Endothelial cell of umbilical vein (primary cell): Measurements from ENCODE around the gene NOXA1. TPM values are rescaled to one million over a fixed set of nuclear protein-coding genes. Genes with fewer than 3 reads are reported as not detected.

Source experiments
- BruUV-seq: library from RNA; stranded (reverse); fragments of 400-500 nt; replicated peaks from 2 replicates; lab custom pipeline; 2021; lab: Mats Ljungman, UMichigan
- CTCF ChIA-PET: fragments of 300-600, 350-600 bp; sonication (Branson Sonifier 250); formaldehyde crosslinking; loops from one replicate; lab custom pipeline; 2021; ENCODE audit warnings: antibody characterized with exemption, inconsistent platforms; lab: Charles Lee
- POLR2A ChIA-PET: fragments of 300-600, 350-600 bp; sonication (Branson Sonifier 250); formaldehyde crosslinking; loops from one replicate; lab custom pipeline; 2021; ENCODE audit warnings: antibody characterized with exemption, inconsistent platforms; lab: Charles Lee
- DNase-seq: peaks from one replicate; pipeline ENCODE4 v3.0.0-alpha.2; 2011; ENCODE audit warnings: low read depth, low spot score
- FAIRE-seq: peaks from 2 replicates; lab custom pipeline; 2011; peaks lifted over from hg19 to GRCh38; lab: Jason Lieb, UNC
- H2AFZ ChIP-seq: 2 replicates; pipeline ENCODE4 v1.6.0; 2012; ENCODE audit warnings: low read depth, low read length, control low read depth, inconsistent platforms
- H3K27ac ChIP-seq: 2 replicates; pipeline ENCODE4 v1.5.1; 2011; ENCODE audit warnings: low read depth, mild to moderate bottlenecking, control low read depth, low read length, moderate library complexity; ENCODE audit not compliant: insufficient read depth
- H3K27me3 ChIP-seq, 2 experiments: 2 replicates each; pipeline versions ENCODE4 v1.6.0 to v1.6.1; 2011; ENCODE audit warnings: low read length in 2 of 2, mixed read lengths in 1 of 2; ENCODE audit not compliant: control insufficient read depth in 2 of 2, insufficient read depth in 2 of 2
- H3K36me3 ChIP-seq, 2 experiments: 2 replicates in 1 of 2; 3 replicates in 1 of 2; pipeline ENCODE4 v1.5.1; 2011; ENCODE audit warnings: low read length in 2 of 2, mild to moderate bottlenecking in 1 of 2, moderate library complexity in 1 of 2; ENCODE audit not compliant: control insufficient read depth in 2 of 2, insufficient read depth in 2 of 2; ENCODE audit errors: extremely low read depth in 1 of 2
- H3K4me1 ChIP-seq: 3 replicates; pipeline ENCODE4 v1.5.1; 2011; ENCODE audit warnings: mild to moderate bottlenecking, low read length; ENCODE audit not compliant: control insufficient read depth, insufficient read depth; ENCODE audit errors: extremely low read depth
- H3K4me2 ChIP-seq: 2 replicates; pipeline ENCODE4 v1.6.1; 2011; ENCODE audit warnings: low read length, control low read depth, mixed read lengths; ENCODE audit not compliant: insufficient read depth
- H3K4me3 ChIP-seq, 3 experiments: fragments of 200-600 bp in 1 of 3; sonication (generic), shearing (Covaris generic) in 1 of 3; replicated peaks in 1 of 3; 2 replicates each; pipeline ENCODE4 v1.5.1; 2011 to 2016; ENCODE audit warnings: control low read depth in 3 of 3, low read length in 3 of 3, mild to moderate bottlenecking in 2 of 3, inconsistent platforms in 1 of 3, low read depth in 1 of 3, moderate library complexity in 1 of 3; ENCODE audit not compliant: insufficient read depth in 1 of 3
- H3K79me2 ChIP-seq: 2 replicates; pipeline ENCODE4 v1.6.0; 2012; ENCODE audit warnings: low read length, inconsistent platforms; ENCODE audit not compliant: control insufficient read depth, insufficient read depth
- H3K9ac ChIP-seq: replicated peaks from 2 replicates; pipeline ENCODE3; 2011; ENCODE audit warnings: low read length, control low read depth; ENCODE audit not compliant: insufficient read depth; ENCODE audit errors: extremely low read depth
- H3K9me1 ChIP-seq: replicated peaks from 3 replicates; pipeline ENCODE4 v1.6.0; 2011; ENCODE audit warnings: mild to moderate bottlenecking, low read length; ENCODE audit not compliant: control insufficient read depth, insufficient read depth; ENCODE audit errors: extremely low read depth
- H3K9me3 ChIP-seq: replicated peaks from 2 replicates; pipeline ENCODE4 v1.5.1; 2012; ENCODE audit warnings: low read length, inconsistent platforms; ENCODE audit not compliant: control insufficient read depth, insufficient read depth
- H4K20me1 ChIP-seq: replicated peaks from 2 replicates; pipeline ENCODE3; 2011; ENCODE audit warnings: mild to moderate bottlenecking, low read length; ENCODE audit not compliant: control insufficient read depth, insufficient read depth; ENCODE audit errors: extremely low read depth
- CTCF ChIP-seq, 2 donors: IDR thresholded peaks; 1 replicate in 1 of 2; 2 replicates in 1 of 2; pipeline ENCODE4 v1.5.1; 2011; ENCODE audit warnings: low read length in 2 of 2, mild to moderate bottlenecking in 2 of 2, moderate library complexity in 2 of 2, control low read depth in 1 of 2, inconsistent platforms in 1 of 2, low read depth in 1 of 2; ENCODE audit not compliant: insufficient read depth in 1 of 2; ENCODE audit errors: extremely low read depth in 1 of 2
- EZH2 ChIP-seq: IDR thresholded peaks from 2 replicates; pipeline ENCODE4 v1.6.1; 2012; ENCODE audit warnings: borderline replicate concordance, low read depth, mild to moderate bottlenecking, moderate library complexity, low read length, inconsistent platforms; ENCODE audit not compliant: severe bottlenecking
- FOS ChIP-seq: IDR thresholded peaks from 2 replicates; pipeline ENCODE4 v1.6.1; 2011; ENCODE audit warnings: mild to moderate bottlenecking, low read length, moderate library complexity, borderline replicate concordance; ENCODE audit not compliant: insufficient read depth
- GATA2 ChIP-seq: IDR thresholded peaks from 2 replicates; pipeline ENCODE4 v1.7.0; 2011; ENCODE audit warnings: low read depth, mild to moderate bottlenecking, moderate library complexity, mixed read lengths, low read length; ENCODE audit not compliant: insufficient read length, insufficient read depth
- JUN ChIP-seq: IDR thresholded peaks from 2 replicates; pipeline ENCODE4 v1.6.1; 2011; ENCODE audit warnings: borderline replicate concordance, low read depth; ENCODE audit not compliant: insufficient read length, insufficient read depth
- MAX ChIP-seq: IDR thresholded peaks from 2 replicates; pipeline ENCODE4 v1.6.1; 2011; ENCODE audit not compliant: insufficient read depth, insufficient read length
- POLR2A ChIP-seq: IDR thresholded peaks from 2 replicates; pipeline ENCODE4 v1.6.1; 2012; ENCODE audit warnings: low read depth, mild to moderate bottlenecking, control low read depth, low read length
- POLR2AphosphoS5 ChIP-seq: IDR thresholded peaks from 2 replicates; pipeline ENCODE4 v1.6.1; 2012; ENCODE audit warnings: low read depth, mild to moderate bottlenecking, control low read depth, low read length, moderate library complexity; ENCODE audit not compliant: insufficient read depth
- dilution Hi-C: fragments of 300-500 bp; cut with MboI; formaldehyde crosslinking; loops from one replicate; pipeline ENCODE4 v1.15.0; 2019; ENCODE audit warnings: low sequenced_read_pairs; ENCODE audit not compliant: extremely low pct_ligation_motif_present
- intact Hi-C: fragments of 100-400 bp; cut with micrococcal nuclease; formaldehyde crosslinking; loops from one replicate; pipeline ENCODE4 v1.10.0; 2022
- polyA plus RNA-seq, 4 experiments: library from polyadenylated mRNA; depleted of rRNA in 3 of 4; stranded (reverse) in 3 of 4; unstranded in 1 of 4; fragments of >200 nt; gene quantifications; 2 replicates each; pipeline versions ENCODE4 v1.2.1 to v1.2.3, GENCODE V29; 2011 to 2012; ENCODE audit warnings: missing spikeins in 1 of 4
- total RNA-seq: library from RNA; stranded (reverse); gene quantifications from 2 replicates; pipeline ENCODE4 v1.2.3, GENCODE V29; 2021

The NOXA1 gene
- total and polyA plus RNA-seq, 2 donors (not counting 3 experiments of a cell fraction or from before 2014, with no cell fraction given): 0.40 to 0.91 TPM

- H3K4me2 ChIP-seq: no peak overlapping the region
- H3K9ac ChIP-seq: no peak overlapping the region
- dilution Hi-C loops: no loop called here
- TF ChIP-seq FOS: no peak
- TF ChIP-seq POLR2AphosphoS5: no peak
- no peak for TF ChIP-seq JUN
- TF ChIP-seq CTCF (IDR thresholded peaks at IDR 0.05; ENCODE audit: extremely low read depth in 1 of 2, insufficient read depth in 1 of 2, low read depth in 1 of 2, low read length in 2 of 2): no peak
- TF ChIP-seq GATA2: no peak
- TF ChIP-seq MAX: no peak
- TF ChIP-seq POLR2A: no peak
- TF ChIP-seq EZH2: no peak
- H3K79me2 ChIP-seq: no peaks in the 10 kb centered on the region
- ChIA-PET CTCF (interaction anchor here (1.4 to 1.5 kb wide), 2 partner anchors 16 to 153 kb away, joined by 3 to 8 read pairs; partner anchors contain the start of genes EXD3 and NOXA1), POLR2A (no interaction called here)
- H3K36me3 ChIP-seq: no peaks in the 10 kb centered on the region
- BruUV-seq: no TSS peak
- H3K27ac ChIP-seq: no peak overlapping the region
- no peaks in the 10 kb centered on the region for H4K20me1 ChIP-seq
- no peaks in the 10 kb centered on the region for H3K9me1 ChIP-seq
- intact Hi-C loops: no loop called here
- no peaks in the 10 kb centered on the region for H3K27me3 ChIP-seq
- FAIRE-seq (no peak), DNase-seq (no peak)
- H3K9me3 ChIP-seq: no peaks in the 10 kb centered on the region
- H3K4me1 ChIP-seq: no peaks in the 10 kb centered on the region
- H3K4me3 ChIP-seq: no peak overlapping the region
- no peak overlapping the region for H2AFZ ChIP-seq
These were observed 16.0 kb downstream of the NOXA1 start for GRCh38 chr9:137439158-137439714.
